C4-2B (cell line): ENCODE results near the gene ZNF446.

Experiments
- ZFX ChIP-seq: fragments of 450-650 bp; IDR thresholded peaks from 2 replicates; pipeline ENCODE4 v1.6.1; 2017
- TF ChIP-seq, protein P1 (sequence below): fragments of 450-650 bp; conservative IDR thresholded peaks from 2 replicates; pipeline ENCODE4 v1.5.1; 2017; ENCODE audit warnings: mild to moderate bottlenecking

DNA sequence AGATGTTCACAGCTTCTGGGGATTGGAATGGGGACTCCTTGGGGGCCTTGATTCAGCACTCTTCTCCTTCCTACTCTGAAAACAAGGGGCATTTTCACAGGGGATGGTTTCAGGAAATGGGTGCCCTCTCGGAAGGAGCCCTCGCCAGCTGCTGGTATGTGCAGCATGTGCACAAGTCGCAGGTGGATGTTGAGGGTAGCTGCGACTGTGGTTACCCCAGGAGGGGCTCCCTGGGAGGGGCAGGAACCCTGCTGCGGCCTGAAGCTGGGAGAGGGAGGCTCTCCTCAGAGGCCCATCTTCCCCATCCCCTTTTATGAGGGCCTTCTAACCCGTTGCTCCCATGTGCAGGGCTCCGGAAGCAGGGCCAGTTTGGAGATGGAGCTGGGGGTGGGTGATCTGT lies 6.2 kb downstream of the ZNF446 start:
- TF ChIP-seq, protein P1, sequence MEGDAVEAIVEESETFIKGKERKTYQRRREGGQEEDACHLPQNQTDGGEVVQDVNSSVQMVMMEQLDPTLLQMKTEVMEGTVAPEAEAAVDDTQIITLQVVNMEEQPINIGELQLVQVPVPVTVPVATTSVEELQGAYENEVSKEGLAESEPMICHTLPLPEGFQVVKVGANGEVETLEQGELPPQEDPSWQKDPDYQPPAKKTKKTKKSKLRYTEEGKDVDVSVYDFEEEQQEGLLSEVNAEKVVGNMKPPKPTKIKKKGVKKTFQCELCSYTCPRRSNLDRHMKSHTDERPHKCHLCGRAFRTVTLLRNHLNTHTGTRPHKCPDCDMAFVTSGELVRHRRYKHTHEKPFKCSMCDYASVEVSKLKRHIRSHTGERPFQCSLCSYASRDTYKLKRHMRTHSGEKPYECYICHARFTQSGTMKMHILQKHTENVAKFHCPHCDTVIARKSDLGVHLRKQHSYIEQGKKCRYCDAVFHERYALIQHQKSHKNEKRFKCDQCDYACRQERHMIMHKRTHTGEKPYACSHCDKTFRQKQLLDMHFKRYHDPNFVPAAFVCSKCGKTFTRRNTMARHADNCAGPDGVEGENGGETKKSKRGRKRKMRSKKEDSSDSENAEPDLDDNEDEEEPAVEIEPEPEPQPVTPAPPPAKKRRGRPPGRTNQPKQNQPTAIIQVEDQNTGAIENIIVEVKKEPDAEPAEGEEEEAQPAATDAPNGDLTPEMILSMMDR = no peak
- TF ChIP-seq ZFX = no peak
